Stimulated activated naive CD4-positive, alpha-beta T cell treated with Interleukin-2 at 50 U/mL for 16 hours (primary cell): ENCODE measurements around the gene PXK.
A peak's percentile ranks its signal among the peaks of the same experiment; 100 is the strongest.
"Not testable (repeated sequence)": the region's sequence is repeated elsewhere in the genome, so short reads cannot be mapped to it uniquely, and the experiment has no call there.

ENCODE experiments used
- DNase-seq: peaks from one replicate; lab custom pipeline; 2025; lab: John Stamatoyannopoulos, UW

The PXK gene

DNA sequence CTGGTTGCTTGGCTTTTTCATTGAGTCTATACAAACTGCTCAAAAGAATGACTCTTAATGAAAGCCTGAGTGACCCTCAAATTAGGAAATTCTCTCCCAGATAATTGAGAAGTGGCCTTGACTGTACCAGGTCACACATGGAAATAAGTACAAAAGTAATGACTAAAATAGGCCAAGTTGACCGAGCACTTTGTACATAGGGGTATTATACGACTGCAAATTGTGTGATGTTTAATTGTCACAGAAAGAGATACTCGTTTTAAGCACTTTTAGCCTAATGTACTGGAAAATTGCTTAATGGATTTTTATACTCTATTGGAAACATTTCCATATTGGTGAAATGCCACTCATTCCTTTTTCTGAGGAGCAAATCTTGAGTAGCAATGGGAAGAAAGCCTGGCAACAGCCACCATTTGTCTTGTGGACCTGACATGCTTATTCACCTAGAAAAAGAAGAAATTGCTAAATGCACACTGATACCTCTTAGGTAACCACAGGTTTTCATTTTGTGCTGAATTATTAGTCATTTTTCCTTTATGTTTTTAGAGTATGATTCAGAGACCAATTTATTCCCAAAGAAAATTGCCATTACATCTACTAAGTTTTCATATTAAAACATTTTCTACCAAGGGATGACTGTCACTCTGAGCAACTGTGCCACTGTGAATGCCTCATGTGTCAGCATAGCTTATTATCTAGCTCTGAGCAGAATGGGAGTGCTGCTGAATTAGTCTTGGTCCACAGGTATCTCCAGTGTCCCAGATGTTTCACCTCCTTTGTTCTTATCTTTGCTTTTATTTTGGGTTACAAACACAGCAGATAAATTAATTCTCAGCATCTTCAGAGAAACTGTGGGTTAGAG is 8.9 kb upstream of the PXK start:
- DNase-seq, result no peak

DNA sequence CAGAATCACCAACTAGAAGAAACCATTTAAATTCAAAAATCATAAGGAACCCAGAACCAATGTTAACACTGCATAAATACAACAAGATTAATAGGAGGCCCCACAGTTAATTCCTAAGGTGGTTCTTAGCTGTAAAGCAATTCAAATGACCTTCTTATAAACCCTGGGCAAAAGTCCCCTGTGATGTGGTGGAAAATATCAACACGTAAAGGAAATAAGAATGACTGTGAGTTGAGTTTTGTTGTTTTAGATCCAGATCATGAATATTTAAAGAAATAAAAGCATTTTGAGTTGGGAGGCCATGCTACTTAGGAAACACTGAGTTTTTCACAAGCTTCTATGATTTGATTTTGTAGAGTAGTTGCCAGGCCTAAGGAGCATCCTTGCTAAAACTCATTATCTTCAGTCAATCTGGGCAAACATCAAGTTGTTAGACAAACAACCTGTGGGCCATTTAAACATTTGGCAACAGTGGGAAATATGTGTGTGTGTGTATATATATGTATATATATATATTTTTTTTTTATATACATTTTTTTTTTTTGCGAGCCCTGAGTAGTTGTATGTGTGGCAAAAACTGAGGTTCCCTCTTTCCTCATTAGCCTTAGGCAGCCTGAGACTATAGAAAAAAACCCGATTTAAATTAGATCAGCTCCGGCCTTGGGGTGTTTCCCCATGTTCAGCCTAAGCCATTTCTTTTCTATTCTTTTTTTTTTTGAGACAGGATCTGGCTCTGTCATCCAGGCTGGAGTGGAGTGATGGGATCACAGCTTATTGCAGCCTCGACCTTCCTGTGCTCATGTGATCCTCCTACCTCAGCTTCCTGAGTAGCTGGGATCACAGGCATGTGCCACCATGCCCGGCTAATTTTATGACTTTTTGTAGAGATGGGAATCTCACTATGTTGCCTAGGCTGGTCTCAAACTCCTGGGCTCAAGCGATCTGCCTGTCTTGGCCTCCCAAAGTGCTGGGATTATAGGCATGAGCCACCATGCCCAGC is 8.0 kb upstream of the PXK start:
- no peak for DNase-seq

DNA sequence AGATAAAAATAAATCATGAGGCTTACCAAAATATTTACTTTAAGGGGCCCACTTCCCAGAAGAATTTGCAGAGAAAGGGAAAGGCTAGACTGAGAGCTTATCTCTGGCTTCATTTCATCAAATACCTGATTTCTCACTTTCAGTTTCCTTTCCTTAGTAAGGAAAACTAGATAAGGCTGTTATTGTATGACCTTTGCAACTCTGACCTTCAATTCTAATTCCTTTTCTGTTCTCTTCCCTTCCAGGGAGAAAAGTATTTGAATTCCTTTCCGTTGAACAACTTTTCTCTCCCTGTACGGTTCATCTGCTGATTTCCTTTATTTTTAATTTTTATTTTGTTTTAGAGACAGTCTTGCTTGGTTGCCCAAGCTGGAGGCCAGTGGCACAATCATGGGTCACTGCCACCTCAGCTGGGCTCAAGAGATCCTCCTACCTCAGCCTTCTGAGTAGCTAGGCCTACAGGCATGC is 7.1 kb upstream of the PXK start:
- no peak for DNase-seq

DNA sequence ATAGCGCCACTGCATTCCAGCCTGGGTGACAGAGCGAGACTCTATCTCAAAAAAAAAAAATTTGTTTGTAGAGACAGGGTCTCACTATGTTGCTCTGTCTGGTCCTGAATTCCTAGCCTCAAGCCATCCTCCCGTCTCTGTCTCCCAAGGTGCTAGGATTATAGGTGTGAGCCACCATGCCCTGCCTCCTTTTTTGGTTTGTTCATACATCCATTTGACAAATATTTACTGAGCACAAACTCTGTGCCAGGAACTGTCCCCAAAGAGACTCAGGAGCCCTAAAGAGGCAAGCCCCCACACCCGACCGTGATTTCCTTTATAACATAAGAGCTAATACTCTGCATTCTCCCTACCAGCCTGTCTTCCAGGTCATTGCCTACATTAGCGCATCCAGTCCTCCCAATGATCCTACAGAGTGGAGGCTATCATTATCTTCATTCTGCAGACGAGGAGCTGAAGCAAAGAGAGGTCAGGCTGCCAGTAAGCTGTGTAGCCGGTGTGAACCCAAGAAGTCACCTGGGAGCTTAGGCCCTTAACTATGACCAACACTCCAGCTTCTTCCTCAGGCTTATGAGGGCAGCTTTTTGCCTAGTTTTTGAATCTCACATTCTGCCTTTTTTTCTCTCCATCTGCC is 6.3 kb upstream of the PXK start:
- no peak for DNase-seq

DNA sequence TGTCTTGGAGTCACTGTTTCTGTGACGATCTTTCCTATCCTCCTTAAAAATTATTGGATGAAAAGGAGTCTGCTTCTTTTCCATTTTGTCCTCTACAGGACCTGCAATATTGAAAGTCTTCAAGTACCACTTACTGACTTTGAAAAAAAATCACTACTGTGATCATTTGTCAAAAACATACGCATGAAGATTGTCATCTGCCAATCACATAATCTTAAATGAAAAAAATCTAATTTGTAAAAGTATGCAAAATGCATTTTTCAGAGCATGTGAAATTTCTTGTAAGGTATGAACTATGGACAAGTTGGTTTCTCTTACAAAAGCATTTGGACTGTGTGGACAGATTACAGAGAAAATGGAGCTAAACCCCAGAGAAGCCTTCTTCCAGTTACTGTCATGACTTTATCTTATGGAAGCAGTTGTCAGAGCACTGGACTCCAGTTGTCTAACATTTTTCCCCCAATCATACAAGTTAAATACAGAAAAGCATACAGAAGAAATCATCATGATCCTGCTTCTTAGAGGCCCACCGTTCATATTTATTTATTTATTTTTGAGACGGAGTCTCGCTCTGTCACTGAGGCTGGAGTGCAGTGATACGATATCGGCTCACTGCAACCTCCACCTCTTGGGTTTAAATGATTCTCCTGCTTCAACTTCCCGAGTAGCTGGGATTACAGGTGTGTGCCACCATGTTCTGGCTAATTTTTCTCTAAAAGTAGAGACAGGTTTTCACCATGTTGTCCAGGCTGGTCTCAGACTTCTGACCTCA is 3.4 kb upstream of the PXK start:
- no peak for DNase-seq

DNA sequence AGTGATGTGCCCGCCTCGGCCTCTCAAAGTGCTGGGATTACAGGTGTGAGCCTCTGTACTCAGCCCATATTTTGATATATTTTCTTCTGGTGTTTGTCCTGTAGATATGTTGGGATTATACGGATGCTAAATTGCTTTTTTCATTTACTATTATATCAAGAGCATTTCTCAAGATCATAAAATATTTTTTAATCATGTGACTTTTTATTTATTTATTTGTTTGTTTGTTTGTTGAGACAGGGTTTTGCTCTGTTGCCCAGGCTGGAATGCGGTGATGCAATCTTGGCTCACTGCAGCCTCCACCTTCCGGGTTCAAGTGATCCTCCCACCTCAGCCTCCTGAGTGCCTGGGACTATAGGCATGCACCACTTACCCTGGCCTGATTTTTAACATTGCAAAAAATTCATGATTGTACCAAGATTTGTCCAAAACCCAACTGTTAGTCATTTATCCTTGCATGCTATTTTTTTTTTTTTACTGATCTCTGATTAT is 2.7 kb upstream of the PXK start:
- DNase-seq, result no peak

DNA sequence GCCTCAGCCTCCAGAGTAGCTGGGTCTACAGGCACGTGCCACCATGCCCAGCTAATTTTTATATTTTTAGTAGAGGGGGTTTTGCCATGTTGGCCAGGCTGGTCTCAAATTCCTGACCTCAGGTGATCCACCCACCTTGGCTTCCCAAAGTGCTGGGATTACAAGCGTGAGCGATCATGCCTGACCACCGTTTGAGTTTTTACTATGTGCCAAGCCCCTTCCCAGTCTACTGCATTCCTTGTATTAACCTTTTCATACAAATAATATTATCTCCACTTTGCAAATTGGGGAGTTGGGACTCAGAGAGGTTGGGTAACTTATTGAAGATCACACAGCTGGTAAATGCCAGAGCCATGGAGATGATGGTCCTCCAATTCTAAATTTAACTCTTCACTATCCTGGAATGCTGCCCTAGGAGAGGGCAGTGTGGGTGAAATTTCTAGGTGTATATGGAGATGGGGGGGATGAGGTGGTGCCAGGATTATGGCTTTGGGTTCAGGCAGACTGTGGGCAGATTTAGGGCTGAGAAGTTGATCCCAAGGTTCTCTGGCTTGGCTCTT is 1.0 kb upstream of the PXK start:
- DNase-seq, result no peak

DNA sequence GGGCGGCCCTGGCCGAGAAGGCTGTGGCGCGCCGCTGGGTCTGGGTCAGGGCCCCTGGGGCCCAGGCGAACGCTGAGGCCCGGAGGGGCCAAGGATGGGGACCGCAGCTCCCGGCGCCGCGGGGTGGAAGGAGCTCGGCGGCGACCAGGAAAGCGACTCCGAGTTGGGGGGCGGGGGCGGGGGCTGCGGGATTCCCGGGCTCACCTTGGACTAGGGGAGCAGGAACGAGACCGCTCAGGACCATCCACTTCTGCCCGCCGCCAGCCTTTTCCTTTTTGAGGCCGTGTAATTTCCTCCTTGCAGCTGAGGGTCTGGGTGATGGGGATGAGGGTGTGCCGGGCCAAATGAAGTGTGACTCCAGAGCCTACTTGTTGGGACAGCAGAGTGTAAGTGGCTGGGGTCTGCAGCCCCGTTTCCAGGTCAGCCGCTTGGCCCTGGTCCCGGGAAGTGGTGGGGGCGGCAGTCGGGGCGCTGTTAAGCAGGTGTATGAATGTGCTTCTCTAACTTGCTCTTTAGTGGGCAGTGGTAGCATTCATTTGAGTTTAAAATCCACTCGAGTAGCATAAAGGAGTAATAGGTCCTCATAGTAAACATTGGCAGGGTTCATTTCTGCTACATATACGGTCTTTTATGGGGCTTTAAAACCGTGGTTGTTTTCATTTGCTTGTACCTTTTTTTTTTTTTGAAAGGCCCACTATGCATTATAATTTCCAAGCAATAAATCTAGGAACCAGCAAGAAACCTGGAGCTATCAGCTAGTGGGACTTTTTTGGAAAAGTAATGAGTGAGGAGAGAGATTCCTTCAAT is 717 bp downstream of the PXK start:
- DNase-seq, result peak; percentile 15

DNA sequence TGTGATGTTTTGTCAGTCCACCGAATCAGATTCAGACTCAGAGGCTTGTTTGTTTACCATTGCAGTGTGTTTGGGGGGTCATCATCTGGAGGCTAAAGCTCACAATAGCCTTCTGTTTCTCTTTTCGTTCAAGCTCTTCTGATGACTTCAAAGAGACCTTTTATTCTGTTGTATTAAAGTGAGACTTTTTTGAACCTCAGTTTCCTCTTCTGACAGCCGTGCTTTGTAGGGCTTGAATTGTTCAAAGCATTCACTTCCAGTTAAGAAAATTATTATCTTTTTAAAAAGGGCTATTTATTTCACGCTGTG is 1.3 kb downstream of the PXK start:
- DNase-seq, result no peak

DNA sequence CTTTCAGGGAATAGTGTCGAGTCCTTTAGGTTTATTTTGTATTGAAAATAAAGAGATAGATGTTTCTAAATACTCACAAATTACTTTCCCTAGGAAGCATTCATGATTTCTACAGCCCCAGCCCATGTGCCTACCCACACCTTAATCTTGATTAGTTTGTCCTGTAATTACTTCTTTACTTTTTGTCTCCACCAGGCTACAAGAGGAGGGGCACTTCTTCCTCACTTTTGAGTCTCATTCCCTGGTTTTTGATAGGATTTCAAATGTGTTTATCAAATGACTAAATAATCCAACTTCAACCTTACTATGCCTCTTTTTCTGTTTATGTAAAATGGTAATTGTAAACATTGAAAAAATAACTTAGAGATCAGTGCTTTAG is 1.8 kb downstream of the PXK start:
- DNase-seq, result no peak

DNA sequence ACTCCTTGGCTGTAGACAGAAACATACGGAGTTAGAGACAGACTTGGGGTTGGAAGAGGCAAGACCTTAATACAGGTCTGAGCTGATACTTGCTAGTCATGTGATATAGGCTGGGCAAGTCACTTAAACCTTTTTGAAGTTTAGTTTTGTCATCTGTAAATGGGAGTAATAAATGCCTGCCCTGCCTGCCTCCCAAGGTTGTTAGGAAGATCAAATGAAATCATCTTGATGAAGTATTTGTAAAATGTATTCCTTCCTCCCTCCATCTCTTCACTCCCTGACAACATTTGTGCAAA is 2.9 kb downstream of the PXK start:
- no peak for DNase-seq

DNA sequence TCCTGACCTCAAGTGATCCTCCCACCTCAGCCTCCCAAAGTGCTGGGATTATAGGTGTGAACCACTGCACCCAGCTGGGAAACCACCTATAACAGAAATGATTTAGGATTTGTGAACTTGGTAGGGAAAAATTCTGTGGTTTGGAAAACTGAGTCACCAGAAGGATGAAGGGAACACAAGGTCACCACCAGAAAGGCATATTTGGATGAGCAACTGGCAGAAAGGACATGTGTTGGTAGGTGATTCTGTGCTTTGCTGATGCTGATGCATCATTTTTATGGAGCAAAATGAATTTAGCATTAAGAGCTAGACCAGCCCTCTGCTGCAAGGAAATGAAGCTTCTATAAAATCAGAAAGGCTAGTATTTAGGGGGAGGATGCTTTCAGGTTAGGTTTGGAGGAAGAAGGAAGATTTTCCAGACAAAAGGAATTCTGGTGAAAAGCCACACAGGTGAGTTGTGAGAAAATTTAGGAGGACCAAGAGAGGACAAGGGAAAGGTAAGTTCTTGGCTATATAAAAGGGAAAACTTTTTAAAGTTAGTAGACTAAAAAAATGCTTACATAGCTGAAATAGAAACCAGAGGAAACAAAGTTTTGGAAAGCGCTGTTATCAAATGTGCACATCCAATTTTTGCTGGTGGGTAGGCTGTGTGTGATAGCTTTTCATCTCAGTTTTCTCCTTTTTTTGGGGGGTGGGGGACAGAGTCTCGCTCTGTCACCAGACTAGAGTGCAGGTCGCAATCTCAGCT is 3.6 kb downstream of the PXK start:
- no peak for DNase-seq

DNA sequence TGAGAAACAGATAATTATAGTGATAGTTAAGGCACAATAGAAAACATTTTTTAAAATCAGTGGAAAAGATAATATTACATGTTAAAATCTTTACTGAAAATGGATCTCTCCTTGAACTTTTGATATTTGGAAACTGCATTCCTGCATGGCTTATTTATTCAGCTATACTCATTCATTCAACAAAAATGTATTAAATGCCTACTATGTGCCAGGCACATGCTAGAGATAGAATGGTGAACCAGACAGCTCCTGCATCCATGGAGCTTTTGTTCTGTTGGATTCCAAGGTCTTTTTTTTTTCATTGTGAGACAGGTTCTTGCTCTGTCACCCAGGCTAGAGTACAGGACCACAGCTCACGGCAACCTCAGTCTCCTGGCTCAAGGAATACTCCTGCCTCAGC is 4.5 kb downstream of the PXK start:
- DNase-seq, result no peak

DNA sequence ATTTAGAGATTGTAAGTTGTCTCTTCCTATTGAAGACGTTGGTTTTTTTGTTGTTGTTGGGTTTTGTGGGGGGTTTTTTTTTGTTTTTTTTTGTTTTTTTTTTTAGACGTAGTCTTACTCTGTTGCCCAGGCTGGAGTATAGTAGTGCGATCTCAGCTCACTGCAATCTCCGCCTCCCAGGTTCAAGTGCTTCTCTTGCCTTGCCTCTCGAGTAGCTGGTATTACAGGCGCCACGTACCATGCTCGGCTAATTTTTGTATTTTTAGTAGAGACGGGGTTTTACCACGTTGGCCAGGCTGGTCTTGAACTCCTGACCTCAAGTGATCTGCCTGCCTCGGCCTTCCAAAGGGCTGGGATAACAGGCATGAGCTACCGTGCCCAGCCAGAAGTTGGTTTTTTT is 6.5 kb downstream of the PXK start:
- not testable (repeated sequence) for DNase-seq

DNA sequence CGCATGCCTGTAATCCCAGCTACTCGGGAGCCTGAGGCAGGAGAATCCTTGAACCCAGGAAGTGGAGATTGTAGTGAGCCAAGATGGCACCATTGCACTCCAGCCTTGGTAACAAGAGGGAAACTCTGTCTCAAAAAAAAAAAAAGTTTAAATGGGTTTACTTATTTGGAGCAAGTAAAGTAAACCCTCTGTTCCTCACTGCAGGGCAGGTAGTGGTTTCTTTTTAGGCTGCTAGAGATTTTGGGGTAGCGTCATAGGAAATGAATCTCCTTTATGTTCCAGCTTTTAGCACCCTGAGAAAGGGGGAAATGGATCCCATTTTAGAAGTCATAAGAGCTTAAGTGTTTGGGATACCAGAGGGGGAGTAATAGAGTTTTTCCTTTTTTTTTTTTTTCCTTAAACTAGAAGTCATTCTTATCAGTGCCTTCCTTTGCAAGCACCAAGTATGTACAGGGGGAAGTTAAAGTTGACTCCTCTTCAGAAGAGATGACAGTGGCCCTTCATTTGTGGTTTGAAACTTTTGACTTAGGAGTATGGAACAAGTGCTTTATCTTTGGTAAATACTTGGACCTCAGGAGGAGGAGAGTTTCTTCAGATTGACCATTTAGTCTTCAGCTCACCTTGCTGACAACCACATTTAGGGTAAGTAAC is 8.0 kb downstream of the PXK start:
- DNase-seq, result no peak

DNA sequence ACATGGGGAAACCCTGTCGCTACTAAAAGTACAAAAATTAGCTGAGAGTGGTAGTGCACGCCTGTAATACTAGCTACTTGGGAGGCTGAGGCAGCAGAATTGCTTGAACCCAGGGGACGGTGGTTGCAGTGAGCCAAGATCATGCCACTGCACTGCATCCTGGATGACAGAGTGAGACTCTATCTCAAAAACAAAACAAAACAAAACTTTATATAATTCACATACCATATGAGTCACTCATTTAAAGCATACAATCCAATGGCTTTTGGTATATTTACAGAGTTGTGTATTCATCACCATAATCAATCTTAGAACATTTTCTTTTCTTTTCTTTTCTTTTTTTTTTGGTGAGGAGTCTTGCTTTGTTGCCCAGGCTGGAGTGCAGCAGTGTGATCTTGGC is 8.7 kb downstream of the PXK start:
- no peak for DNase-seq

DNA sequence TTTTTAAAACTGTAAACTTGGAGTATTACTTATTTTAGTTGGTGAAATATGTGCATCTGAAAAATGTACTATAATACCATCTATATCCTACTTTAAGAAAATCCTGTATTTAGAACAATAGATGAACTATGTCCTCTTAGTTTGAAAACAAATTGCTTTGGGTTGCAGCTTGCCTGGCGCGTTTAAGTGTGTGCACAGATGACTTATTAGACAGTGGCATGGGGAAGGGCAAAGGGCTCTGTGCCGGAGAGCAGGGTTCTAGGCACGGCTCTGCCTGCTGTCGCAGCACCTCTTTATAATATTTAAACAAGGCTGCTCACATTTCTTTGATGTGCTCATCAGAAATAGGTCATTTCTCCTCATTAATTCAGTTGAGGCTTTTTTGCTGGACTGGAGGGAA is 10.0 kb downstream of the PXK start:
- DNase-seq, result no peak

DNA sequence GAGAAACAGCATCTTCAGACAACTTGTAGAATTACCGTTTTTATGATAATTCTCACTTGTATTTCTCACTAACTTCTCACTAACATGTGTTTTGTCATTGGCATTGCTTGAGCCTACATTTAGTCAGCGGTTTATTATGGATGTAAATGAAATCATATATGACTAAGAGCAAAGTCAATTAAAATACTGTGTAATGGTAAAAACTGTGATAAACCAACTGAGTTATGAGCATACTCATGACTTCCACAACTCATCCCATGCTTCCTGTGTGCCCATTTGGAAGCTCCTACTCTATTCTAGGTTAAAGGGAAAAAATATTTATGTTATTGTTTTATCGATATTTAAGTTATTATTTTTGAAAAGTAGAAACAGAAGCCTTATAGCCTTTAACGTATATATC is 12.8 kb downstream of the PXK start:
- no peak for DNase-seq

DNA sequence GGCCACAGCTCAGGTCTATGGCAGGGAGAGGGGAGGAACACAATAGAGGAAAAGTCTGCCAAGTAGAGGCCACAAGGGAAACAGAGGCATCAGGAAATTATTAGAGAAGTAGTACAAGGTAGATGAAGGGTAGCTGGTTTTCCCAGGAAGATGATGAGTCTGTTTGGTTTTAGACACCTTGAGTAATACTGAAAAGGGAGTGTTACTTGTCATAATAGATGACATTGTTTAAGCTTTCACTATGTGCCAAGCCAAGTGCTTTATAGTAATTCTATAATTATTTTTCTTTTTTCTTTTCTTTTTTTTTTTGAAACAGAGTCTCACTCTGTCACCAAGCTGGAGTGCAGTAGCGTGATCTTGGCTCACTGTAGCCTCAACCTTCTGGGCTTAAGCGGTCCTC is 13.7 kb downstream of the PXK start:
- DNase-seq, result no peak

DNA sequence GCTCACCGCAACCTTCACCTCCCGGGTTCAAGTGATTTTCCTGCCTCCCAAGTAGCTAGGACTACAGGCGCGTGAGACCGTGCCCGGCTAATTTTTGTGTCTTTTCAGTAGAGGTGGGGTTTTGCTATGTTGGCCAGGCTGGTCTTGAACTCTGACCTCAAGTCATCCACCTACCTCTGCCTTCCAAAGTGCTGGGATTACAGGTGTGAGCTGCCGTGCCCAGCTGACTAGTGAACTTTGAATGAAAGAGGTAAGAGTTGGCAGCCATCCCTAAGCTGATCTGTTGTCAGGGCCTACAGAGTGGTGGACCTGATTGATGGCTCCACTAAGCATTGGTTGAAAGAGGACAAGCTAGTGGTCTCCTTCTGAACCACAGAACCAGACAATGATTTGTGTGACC is 15.3 kb downstream of the PXK start:
- DNase-seq, result no peak
